GM18508 (cell line): Measurements from ENCODE around the gene OR11H7.
"Not testable (repeated sequence)": the region's sequence is repeated elsewhere in the genome, so short reads cannot be mapped to it uniquely, and the experiment has no call there.

Experiments
- ATAC-seq: cut with Tn5 transposase; IDR thresholded peaks from one replicate; pipeline ENCODE4 v1.9.1; 2021; ENCODE audit warnings: moderate number of reproducible peaks; ENCODE audit not compliant: insufficient read depth, unreplicated experiment

The OR11H7 gene

GRCh38 chr14:20274062-20274461 lies 45.3 kb downstream of the OR11H7 start:
- no peak for ATAC-seq

GRCh38 chr14:20277409-20277808 lies 48.6 kb downstream of the OR11H7 start:
- no peak for ATAC-seq

GRCh38 chr14:20278414-20278813 lies 49.6 kb downstream of the OR11H7 start:
- ATAC-seq, result no peak

GRCh38 chr14:20280265-20280664 lies 51.5 kb downstream of the OR11H7 start:
- not testable (repeated sequence) for ATAC-seq
